Stimulated activated CD4-positive, alpha-beta T cell treated with anti-CD3 and anti-CD28 coated beads, Interleukin-2, amount 100 ng/mL, for 24 hours (primary cell): ENCODE measurements around the gene TNFRSF12A.

Experiments
- DNase-seq, 2 donors: peaks; one replicate each; pipeline ENCODE4 v3.0.0-alpha.2; 2020

TNFRSF12A gene

GRCh38 chr16:2986623-2987188 is 33.5 kb upstream of the TNFRSF12A start:
- DNase-seq: no peak

DNA sequence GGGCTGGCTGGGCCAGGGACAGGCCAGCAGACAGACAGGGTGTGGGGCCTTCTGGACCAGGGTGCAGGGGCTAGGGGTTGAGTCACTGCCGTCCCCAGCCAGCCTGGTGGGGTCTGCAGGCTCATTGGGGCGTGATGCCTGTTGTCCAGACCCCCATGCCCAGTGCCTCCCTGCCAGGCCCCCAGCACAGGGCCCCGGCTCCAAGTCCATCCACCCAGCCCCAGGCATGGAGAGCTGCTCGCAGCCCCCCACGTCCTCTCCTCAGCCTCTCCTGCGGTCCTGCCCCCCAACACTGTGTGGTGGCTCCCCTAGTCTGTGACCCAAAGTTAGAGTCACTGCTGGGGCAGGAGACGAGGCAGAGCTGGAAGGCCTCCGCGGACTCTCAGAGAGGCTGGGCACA is 32.9 kb upstream of the TNFRSF12A start:
- no peak for DNase-seq

DNA sequence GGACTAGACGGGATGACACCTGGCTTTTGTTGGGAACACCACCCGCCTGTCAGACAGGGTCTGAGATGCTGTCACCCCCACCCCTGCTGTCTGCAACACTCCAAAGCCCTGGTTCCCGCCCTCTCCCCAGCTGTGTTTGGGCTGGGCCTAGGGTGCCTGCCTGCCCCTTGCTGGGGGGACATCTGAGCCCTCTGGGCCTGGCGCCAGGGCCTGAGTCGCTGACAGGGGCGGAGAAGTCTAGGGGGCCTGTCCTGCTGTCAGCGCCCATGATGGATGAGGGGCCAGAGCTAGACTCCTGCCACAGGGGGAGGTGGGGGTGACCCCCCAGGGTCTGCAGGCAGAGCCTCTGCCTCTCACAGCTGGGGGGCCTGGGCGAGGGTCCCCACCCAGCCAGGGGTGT is 32.3 kb upstream of the TNFRSF12A start:
- no peak for DNase-seq

DNA sequence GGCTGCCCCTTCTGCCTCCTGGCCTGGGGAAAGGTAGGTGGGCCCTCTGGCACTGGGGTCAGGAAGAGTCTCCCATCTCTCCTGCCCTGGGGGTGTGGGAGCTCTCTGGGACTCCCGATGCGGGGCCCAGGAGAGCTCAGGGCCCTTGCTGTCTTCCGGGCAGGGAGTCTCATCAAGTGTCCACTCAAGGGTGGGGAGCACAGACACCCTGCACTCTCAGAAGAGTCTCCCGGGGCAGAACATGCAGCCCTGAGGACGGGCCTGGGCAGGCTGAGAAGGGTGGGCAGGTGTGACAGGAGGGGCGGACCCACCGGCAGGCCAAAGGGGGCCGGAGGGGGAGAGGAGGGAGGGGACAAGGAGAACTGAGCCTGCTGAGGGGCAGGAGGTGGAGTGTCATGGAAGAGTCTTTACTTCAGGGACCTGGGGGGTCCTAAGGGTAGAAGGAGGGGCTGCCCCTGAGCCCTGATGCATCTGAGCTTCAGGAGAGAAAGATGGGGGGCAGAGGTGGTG is 31.5 kb upstream of the TNFRSF12A start:
- no peak for DNase-seq

- no peak for DNase-seq
Observed at GRCh38 chr16:2990891-2991290, 29.3 kb upstream of the TNFRSF12A start.

GRCh38 chr16:2991566-2992261 is 28.5 kb upstream of the TNFRSF12A start:
- DNase-seq: no peak

DNA sequence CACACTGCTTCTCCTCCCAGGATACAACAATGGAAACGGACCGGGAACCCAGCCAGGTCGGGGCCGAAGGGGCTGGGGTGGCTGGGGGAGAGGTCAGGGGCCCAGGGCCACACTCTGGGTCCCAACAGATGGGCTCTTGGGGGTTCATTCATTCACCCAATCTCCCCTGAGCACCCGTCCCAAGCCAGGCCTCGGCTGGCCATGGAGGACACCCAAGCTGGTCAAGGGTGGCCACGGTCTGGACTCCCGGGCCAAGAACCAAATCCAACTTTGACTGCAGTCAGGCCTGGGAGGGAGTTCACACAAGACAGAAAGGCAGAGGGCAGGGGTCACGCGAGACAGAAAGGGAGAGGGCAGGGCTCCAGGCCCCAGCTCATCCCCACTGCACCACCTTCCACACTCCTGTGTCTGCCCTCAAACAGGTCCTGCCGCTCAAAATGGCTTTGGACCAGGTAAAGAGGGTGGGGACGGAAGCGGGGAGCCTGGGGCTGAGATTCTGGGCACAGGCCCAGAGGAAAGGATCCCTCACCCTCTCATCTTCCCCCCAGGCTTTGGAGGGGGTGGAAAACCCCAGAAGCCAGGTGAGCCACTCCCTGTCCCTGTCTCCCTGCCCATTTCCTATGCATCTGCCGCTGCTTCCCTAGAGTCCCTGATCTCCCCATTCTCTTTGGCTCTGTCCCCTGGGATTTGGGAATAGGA is 27.6 kb upstream of the TNFRSF12A start:
- no peak for DNase-seq

- no peak for DNase-seq
Observed at GRCh38 chr16:2996298-2996697, 23.9 kb upstream of the TNFRSF12A start.

GRCh38 chr16:2999929-3000328 is 20.2 kb upstream of the TNFRSF12A start:
- DNase-seq: no peak

GRCh38 chr16:3000540-3000939 is 19.6 kb upstream of the TNFRSF12A start:
- DNase-seq: no peak

- DNase-seq: no peak
Observed at GRCh38 chr16:3001316-3001715, 18.9 kb upstream of the TNFRSF12A start.

- DNase-seq: peak; percentile 96
Observed at GRCh38 chr16:3003582-3004270, 16.4 kb upstream of the TNFRSF12A start.

DNA sequence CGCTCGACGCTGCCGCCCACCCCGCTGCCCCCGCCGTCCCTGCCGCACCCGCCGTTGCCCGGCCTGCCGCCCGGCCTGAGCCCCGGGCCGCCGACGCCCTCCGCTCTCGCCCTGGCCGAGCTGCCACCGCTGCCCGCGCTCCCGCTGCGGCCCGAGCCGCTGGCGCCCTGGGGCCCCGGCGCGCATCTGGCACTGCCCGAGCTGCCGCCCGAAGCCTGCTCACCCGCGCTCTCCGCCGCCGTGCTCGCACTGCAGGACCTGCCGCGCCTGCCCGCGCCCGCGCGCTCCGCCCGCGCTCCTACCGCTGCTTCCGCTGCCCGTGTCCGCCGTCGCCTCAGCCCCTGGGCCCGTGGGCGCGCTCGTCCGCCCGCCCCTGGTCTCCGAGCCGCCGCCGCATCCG is 15.8 kb upstream of the TNFRSF12A start:
- DNase-seq: no peak

GRCh38 chr16:3004781-3005284 is 15.3 kb upstream of the TNFRSF12A start:
- DNase-seq: no peak

DNA sequence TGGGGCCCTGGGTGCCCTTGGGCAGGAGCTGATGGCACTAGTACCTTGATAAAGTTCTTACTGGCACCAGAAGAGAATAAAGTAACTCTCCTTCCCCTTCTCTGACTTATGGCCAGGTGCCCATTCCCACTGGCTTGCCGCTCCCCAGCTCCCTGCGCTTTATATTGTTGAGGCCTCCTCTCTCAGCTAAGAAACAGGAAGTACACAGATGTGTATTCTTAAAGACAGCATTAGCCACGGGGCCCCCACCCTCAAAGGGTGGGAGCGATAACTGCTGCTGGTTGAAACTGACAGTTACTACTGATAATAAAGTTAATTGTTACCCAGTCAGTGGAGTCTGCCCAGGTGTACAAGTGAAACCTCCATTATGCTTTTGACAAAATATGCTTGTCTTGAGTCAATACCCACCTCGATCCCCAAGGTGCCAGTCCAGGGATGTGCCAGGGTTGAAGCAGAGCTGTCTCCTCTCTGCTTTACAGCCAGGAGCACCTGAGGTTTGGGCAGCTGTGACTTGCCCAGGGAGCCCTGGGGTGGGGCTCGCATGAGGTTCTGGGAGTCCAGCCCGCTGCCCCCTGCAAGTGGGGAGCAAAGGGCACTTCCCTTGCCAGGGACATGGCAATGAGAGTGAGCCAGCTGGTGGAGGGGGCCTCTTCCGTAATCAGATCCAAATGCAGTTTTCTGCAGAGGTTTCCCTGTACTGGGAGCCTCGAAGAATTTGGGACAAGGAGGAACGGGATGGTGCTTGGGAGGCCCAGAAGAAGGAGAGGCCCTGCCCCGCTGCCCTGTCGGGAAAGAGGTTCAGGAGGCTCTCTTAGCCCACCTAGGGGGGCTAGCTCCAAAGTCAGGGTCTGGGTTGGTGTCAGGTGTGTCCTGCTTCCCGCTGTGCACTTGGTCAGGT is 12.9 kb upstream of the TNFRSF12A start:
- no peak for DNase-seq

DNA sequence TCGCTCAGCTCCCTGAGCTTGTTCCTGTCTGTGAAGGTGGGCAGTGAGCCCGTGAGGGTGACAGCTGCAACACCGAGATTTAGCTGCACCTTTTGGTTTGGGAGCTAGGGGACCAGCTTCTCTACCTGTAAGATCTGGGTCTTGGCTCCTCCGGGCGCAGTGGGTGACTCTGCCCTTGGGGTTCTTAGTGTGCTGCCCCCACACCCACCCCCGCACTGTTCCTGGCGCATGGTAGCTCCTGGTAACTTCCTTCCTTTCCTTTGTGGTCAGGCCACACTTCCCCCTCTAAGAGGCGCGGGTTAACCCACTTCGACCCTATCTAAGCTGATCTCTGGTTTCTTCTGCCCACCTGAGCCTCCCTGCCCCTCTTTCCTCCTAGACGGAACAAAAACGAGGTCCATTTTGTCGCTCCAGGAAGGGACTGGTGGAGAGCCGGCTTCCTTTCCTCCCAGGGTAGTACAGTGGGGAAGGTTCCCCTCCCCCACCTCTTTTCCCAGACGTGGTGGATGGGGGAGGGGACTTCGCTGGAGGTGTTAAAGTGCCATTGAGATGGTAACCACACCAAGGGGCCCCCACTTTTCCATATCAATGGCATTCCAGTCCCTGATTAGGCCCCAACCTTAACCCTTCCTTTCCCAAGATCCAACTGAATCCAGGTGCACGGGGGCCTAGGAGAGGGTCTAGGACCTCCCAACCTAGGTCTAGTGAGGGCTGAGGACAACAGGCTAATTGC is 12.0 kb upstream of the TNFRSF12A start:
- no peak for DNase-seq

- no peak for DNase-seq
Observed at GRCh38 chr16:3008690-3009037, 11.5 kb upstream of the TNFRSF12A start.

DNA sequence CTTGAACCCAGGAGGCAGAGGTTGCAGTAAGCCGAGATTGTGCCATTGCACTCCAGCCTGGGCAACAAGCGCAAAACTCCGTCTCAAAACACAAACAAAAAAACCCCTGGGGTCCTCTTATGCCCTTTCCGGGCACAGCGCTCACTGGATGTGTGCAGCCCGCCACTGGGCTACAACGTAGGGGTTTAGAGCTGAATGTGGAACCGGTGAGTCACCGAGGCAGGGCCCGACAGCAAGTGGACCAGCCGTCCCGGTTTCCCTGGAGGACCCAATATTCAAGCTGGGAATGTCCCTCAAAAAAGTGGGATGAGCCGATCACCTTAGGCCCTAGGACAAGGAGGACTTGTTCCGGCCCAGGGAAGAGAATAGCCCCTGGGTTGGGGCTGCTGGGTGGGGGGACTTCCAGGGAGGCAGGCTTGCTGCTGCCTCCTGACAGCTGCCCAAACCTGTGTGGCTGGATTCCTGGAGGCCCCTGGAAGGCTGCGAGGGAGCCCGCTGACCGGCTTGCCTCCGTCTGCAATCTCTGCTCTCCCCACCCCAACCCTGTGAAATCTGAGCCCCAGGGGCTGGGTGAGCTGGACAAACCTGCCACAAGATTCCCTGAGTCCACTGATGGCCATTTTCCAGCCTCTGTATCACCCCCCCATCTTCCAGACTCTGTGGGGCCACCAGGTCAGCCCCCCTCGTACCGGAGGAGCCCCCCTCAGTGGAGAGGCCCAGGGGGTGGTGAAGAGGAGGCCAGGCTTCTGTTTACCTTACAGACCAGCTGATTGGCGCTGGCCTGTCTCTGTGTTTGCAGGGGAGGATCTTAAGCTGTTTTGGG is 10.4 kb upstream of the TNFRSF12A start:
- DNase-seq: no peak

DNA sequence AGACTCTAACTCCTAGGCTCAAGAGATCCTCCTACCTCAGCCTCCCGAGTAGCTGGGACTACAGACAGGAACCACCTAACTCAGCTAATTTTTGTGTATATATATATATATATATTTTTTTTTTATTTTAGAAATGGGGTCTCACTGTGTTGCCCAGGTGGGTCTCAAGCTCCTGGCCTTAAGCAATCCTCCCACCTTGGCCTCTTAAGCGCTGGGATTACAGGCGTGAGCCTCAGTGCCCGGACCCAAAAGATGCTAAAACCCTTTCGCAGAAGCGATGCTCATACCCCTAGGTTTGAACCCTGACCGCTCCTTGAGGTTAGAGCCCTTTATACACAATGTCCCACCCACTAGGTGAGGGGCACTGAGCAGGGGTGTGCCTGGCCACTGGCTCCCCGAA is 9.7 kb upstream of the TNFRSF12A start:
- DNase-seq: no peak

DNA sequence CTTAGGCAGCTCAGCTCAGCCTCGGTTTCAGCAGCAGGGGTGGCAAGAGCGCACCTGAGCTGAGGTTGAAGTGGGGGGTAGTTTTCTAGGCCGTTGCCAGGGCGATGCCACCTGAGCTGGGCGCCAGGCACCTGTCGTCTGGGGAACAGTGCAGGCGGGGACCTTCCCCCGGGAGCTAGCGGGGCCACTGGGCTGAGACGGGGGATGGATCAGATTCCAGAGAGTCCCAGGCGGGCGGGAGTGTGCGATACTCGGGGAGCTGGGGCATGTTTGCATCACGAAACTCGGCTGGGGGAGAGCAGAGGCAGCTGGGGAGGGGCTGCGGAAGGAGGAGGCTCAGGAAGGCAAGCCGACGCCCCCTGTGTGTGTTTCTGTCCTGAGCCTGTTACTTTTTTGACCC is 7.9 kb upstream of the TNFRSF12A start:
- DNase-seq: no peak
